ENCODE results near the gene SAT2.

DNA sequence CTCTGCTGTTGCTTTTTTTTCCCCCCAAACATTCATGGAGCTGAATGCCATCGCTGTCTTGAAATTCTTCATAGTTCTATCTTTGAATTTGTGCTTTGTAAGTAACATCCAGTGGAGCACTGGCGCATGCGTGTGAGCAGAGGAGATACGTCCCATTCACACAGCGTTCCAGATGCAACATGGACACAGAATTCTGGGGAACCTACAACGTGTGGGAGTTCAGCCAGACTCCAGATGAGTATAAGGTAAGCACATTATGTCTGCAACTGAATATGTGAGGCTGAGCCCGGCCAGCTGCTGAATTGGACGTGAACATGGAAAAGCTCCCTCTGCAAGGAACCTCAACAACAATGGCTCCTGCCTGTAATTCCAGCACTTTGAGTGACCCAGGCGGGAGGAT lies 18.8 kb upstream of the SAT2 start:
- TF ChIP-seq EZH2 (IDR thresholded peaks at IDR 0.05) (no peak), POLR2AphosphoS5 (IDR thresholded peaks at IDR 0.05; ENCODE audit: borderline replicate concordance, low read depth, low read length) (no peak)
